HG02938 (cell line): ENCODE data around the gene MCUR1.
"Not testable (repeated sequence)": the region's sequence is repeated elsewhere in the genome, so short reads cannot be mapped to it uniquely, and the experiment has no call there.

Experiments used
- ATAC-seq: cut with Tn5 transposase; IDR thresholded peaks from one replicate; pipeline ENCODE4 v1.9.1; 2021; ENCODE audit warnings: mild to moderate bottlenecking, moderate library complexity; ENCODE audit not compliant: unreplicated experiment

Gene MCUR1

DNA sequence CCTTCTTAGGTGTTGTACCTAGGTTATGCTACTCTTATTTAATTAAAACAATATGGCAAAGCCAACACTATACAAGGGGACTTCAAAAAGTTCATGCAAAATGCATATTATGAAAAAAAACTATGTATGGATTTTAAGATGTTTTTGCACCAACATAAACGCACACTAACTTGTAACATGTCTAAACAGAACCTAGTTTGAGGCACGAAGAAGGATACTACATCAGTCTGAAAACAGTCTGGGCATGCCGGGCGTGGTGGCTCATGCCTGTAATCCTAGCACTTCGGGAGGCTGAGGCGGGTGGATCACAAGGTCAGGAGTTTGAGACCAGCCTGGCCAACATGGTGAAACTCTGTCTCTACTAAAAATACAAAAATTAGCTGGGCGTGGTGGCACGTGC, 34.2 kb downstream of the MCUR1 start:
- ATAC-seq: not testable (repeated sequence)

GRCh38 chr6:13778028-13778427, 36.3 kb downstream of the MCUR1 start:
- no peak for ATAC-seq

DNA sequence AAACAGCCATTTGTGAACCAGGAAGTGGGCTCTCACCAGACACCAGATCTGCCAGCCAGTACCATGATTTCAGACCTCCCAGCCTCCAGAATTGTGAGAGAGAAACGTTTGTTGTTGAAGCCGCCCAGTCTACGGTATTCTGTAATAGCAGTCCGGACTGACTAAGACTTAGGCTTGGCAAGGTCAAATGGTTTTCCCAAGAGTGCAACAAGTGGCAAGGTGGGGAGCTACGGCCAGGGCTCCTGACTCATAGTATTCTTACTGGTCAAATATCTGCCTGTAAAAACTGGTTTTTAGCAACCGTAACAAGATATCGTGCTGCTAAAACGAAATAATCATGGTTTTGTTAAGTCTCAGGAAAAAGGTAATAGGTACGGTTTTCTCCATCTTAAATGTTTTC, 37.8 kb downstream of the MCUR1 start:
- ATAC-seq: no peak

GRCh38 chr6:13775466-13775865, 38.9 kb downstream of the MCUR1 start:
- not testable (repeated sequence) for ATAC-seq

DNA sequence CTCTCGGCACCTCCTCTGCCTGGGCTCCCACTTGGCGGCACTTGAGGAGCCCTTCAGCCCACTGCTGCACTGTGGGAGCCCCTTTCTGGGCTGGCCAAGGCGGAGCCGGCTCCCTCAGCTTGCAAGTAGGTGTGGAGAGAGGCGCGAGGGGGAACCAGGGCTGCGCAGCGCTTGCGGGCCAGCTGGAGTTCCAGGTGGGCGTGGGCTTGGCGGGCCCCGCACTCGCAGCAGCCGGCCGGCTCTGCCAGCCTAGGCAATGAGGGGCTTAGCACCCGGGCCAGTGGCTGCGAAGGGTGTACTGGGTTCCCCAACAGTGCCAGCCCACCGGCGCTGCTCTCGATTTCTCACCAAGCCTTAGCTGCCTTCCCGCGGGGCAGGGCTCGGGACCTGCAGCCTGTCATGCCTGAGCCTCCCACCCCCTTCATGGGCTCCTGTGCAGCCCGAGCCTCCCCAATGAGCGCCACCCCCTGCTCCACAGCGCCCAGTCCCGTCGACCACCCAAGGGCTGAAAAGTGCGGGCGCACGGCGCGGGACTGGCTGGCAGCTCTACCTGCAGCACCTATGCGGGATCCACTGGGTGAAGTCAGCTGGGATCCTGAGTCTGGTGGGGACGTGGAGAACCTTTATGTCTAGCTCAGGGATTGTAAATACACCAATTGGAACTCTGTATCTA, 41.9 kb downstream of the MCUR1 start:
- ATAC-seq: not testable (repeated sequence)

- ATAC-seq: no peak
Measured at GRCh38 chr6:13769655-13770053, 44.7 kb downstream of the MCUR1 start.

GRCh38 chr6:13769034-13769654, 45.2 kb downstream of the MCUR1 start:
- no peak for ATAC-seq

DNA sequence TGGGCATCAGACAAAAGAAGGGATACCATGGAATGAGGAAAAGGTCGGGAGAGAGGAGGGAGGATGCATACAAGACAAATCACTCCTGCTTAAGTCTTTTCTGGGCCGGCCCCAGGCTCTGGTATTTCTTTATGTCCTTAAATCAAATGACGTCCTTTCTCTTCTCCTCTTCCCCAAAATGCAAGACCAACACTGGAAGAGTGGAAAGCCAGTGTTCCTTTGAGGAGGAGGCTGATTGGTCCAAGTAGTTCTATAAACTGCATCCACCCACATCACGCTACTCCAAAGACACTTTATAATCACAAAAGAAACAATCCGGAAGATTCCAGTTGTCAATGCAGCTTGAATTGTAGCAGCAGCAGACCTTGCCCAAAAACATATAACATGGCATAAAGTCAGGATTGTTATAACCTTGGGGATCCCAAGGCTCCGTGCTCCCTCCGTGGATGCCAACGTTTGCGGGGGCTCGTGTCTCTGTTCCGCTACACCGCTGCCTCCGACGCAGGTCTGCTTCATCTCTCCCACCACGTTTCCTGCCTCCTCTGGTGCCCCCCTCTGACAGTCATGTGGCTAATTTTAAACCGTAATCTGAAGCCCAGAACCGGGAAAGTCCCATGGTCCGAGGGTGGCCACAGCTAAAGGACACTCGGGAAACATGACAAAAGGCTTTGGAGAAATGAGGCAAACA, 47.1 kb downstream of the MCUR1 start:
- no peak for ATAC-seq

GRCh38 chr6:13766201-13766634, 48.1 kb downstream of the MCUR1 start:
- ATAC-seq: no peak

- ATAC-seq: no peak
Measured at GRCh38 chr6:13765570-13765969, 48.8 kb downstream of the MCUR1 start.

DNA sequence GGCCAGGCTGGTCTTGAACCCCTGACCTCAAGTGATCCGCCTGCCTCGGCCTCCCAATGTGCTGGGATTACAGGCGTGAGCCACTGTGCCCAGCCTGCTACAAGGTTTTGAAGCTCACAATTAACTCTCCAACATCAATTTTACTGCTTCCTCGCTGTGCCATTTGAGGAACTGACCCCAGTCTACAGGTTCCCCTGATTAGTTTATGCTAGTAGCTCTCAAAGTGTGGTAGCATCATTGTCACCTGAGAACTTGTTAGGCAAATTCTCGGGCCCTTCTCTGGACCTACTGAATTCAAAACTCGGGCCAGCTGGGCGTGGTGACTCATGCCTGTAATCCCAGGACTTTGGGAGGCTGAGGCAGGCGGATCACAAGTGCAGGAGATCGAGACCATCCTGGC, 49.4 kb downstream of the MCUR1 start:
- no peak for ATAC-seq

DNA sequence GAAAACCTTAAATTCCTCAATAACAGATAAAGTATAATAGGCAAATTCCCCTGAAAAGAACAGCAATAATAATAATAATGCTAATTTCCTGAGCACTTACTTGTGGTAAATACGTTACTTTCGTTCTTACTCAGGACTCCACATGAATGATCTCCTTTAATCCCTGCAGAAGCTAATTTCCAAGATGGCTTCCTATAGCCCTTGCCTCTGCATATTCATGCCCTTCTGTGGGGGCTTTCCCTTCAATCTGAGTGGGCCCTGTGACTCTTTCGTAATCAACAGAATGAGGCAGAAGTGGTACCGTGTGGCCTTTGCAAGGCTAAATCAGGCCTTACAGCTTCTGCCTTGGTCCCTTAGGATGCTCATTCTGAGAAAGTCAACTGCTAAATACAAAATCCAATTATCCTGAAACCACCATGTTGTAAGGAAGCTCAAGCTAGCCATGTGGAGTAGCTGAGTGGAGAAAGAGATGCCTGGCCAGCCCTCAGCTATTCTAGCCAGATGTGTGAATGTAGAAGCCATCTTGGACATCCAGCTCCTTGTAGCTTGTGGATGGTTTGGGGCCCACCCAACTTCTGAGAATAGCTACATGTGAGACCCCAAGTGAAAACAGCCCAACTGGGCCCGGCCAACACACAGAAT, 50.5 kb downstream of the MCUR1 start:
- ATAC-seq: peak; percentile 39

GRCh38 chr6:13762611-13763441, 51.5 kb downstream of the MCUR1 start:
- no peak for ATAC-seq

DNA sequence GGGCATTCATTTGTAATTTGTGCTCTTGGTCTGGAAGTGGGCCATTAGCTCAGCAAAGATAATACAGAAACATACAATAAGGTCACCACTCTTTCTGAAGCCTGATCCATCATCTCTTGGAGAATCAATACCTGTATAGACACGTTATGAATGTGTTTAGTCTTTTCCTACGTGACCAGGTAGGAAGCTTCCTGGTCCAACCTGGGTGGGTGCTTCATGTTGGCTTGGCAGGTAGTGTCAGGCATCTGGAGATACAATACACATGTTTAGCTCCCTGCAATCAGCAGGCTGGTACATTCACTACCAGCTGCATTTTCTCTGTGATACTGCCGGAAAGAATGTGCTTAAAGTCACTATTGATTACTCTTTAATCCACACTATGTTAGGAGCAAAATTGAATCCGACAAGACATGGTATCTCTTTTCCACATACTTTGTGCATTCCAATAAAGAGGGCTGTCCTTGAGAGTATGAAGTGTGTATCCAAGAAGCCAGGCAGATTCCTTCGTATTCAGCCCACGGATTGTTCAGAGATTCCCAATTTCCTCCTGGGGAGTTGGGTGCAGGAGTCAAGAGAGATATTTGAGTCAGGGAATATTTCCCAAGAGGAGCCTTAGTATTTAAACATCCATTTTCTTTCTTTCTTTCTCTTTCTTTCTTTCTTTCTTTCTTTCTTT, 52.9 kb downstream of the MCUR1 start:
- ATAC-seq: no peak

DNA sequence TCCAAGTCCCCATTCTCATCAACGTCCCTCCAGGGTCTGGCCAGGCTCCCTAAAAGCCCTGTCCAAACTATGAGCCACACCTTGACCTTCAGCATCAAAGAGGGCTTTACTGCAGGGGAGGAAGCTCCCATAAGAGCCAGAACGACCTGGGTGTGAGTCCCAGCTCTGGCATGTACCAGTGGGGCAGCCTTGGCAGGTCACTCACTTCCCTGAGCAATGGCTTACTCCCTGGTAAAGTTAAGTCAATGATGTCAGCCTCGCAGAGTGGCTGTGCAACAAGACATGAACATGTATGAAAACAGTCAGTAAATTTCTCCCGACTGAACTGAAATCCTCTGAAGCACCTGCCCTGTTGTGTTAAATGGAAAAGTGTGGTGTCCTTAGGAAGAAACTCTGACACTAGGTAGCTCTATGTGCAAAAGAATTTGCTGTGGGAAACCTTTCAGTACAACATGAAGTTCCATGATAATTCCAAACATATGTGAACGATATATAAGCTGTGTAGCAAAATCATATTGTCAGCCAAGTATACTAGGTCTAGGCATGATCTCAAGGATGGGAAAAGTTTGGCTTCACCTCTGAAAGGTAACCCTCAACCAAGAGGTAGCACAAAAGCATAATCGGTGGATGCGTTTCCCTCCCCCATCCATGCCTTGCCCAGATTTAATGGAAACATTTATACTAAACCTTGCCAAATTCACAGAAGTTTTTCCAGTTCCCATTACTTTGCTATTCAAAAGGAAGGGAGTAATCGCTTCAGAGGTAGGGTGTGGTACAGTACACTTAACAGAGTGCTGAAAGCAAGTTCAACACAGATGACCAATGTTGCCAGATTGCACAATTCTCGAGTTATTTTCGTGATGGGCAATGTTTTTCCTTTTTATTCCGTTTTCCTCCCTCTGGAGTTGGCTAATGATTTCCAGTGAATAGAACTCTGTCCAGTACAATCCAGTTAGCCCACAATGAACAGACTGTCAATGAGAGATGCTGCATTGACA, 53.8 kb downstream of the MCUR1 start:
- ATAC-seq: no peak

DNA sequence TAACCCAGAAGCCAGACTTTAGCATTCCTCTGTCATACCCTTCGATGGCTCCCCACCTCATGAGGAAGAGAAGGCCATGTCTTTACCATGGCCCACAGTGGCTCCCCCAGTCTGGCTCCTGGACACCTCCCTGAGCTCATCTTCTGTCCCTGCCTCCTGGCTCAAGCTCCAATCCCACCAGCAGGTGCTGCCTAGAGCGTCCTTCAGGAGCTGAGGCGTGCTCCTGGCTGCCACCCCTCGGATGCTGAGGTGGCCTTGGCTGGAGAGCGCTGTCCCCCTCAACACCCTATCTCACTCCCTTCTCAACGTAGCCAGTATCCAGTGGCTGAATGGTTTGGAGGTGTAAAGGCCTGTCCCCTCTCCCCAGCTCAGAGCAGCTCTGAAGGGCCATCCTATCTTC, 55.3 kb downstream of the MCUR1 start:
- ATAC-seq: no peak

GRCh38 chr6:13754644-13755043, 59.7 kb downstream of the MCUR1 start:
- no peak for ATAC-seq

DNA sequence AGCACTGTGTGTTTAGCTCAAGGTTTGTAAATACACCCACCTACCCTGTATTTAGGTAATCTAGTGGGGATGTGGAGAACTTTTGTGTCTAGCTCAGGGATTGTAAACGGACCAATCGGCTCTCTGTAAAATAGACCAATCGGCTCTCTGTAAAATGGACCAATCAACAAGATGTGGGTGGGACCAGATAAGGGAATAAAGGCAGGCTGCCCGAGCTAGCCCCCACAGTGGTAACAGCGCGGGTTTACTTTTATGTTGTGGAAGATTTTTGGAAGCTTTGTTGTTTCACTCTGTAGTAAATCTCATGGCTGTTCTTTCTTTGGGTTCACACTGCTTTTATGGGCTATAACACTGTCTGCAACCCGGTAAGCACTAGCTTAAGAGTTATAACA, 70.6 kb downstream of the MCUR1 start:
- no peak for ATAC-seq
